Measurements from ENCODE around the gene CNIH3.

CNIH3 gene

GRCh38 chr1:224660074-224660473 lies 44.0 kb downstream of the CNIH3 start:
- TF ChIP-seq CTCF (IDR thresholded peaks at IDR 0.05; ENCODE audit: extremely low read depth, missing control alignments): no peak
- no peak for DNase-seq (ENCODE audit: low spot score)

DNA sequence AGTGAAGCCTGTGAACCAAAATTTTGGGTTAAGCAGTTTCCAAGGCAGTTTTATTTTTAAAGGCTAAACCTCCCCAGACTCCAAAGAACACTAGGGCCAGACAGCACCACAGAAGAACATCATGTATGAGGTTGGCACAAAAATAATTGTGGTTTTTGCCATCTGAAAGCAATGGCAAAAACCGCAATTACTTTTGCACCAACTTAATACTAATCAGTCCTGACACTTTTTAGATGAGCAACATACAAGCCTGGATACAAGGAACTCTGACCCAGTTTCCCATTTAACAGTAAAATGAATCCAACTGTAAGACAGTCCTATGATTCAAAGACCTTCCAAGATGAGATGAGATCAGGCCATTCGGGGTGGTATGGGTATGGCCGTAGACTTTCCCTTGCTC lies 46.8 kb downstream of the CNIH3 start:
- TF ChIP-seq CTCF (IDR thresholded peaks at IDR 0.05; ENCODE audit: extremely low read depth, missing control alignments): no peak
- no peak for DNase-seq (ENCODE audit: low spot score)

GRCh38 chr1:224665016-224665415 lies 48.9 kb downstream of the CNIH3 start:
- TF ChIP-seq CTCF (IDR thresholded peaks at IDR 0.05; ENCODE audit: extremely low read depth, missing control alignments): no peak
- no peak for DNase-seq (ENCODE audit: low spot score)

- DNase-seq (ENCODE audit: low spot score): no peak
- TF ChIP-seq CTCF (IDR thresholded peaks at IDR 0.05; ENCODE audit: extremely low read depth, missing control alignments): no peak
These were observed 50.0 kb downstream of the CNIH3 start for GRCh38 chr1:224666078-224666477.

- no peak for DNase-seq (ENCODE audit: low spot score)
- no peak for TF ChIP-seq CTCF (IDR thresholded peaks at IDR 0.05; ENCODE audit: extremely low read depth, missing control alignments)
These were observed 50.8 kb downstream of the CNIH3 start for GRCh38 chr1:224666913-224667312.

- no peak for TF ChIP-seq CTCF (IDR thresholded peaks at IDR 0.05; ENCODE audit: extremely low read depth, missing control alignments)
- no peak for DNase-seq (ENCODE audit: low spot score)
These were observed 52.9 kb downstream of the CNIH3 start for GRCh38 chr1:224668984-224669383.

GRCh38 chr1:224669403-224669802 lies 53.3 kb downstream of the CNIH3 start:
- no peak for DNase-seq (ENCODE audit: low spot score)
- no peak for TF ChIP-seq CTCF (IDR thresholded peaks at IDR 0.05; ENCODE audit: extremely low read depth, missing control alignments)

Data from GM20000 (cell line).